Activated naive CD4-positive, alpha-beta T cell treated with anti-CD3 and anti-CD28 coated beads for 36 hours (primary cell): Measurements from ENCODE around the gene ARNT2. TPM values are rescaled to one million over a fixed set of nuclear protein-coding genes. Genes with fewer than 3 reads are reported as not detected.

Source experiments
- CTCF ChIA-PET: fragments of 350-600 bp; sonication (Branson Sonifier 250); formaldehyde crosslinking; loops from one replicate; lab custom pipeline; 2021; ENCODE audit warnings: antibody characterized with exemption; lab: Charles Lee
- DNase-seq: peaks from one replicate; pipeline ENCODE4 v3.0.0-alpha.2; 2020
- H3K27ac Mint-ChIP-seq: one replicate; pipeline ENCODE4 v1.8.0; 2021; ENCODE audit warnings: mild to moderate bottlenecking, mixed read lengths
- H3K27me3 Mint-ChIP-seq: one replicate; pipeline ENCODE4 v1.8.0; 2021; ENCODE audit warnings: low read depth, mixed read lengths
- H3K36me3 Mint-ChIP-seq: one replicate; pipeline ENCODE4 v1.8.0; 2021; ENCODE audit warnings: low read depth, mixed read lengths
- H3K4me1 Mint-ChIP-seq: one replicate; pipeline ENCODE4 v1.8.0; 2021; ENCODE audit warnings: low read depth, mixed read lengths
- H3K4me3 Mint-ChIP-seq: one replicate; pipeline ENCODE4 v1.8.0; 2021; ENCODE audit warnings: mild to moderate bottlenecking, moderate library complexity, mixed read lengths
- H3K9me3 Mint-ChIP-seq: one replicate; pipeline ENCODE4 v1.8.0; 2021; ENCODE audit warnings: mixed read lengths
- intact Hi-C: fragments of 100-400 bp; cut with micrococcal nuclease; formaldehyde crosslinking; loops from one replicate; pipeline ENCODE4 v1.15.1; 2023
- total RNA-seq, 2 experiments: library from RNA; stranded (reverse); gene quantifications; one replicate each; pipeline ENCODE4 v1.2.3, GENCODE V29; 2021

The ARNT2 gene
- total RNA-seq, 2 experiments from 2014 or later: 0.14 TPM; not detected in 1

- Mint-ChIP-seq H3K36me3 (no peaks in the 10 kb centered on the region), H3K4me1 (no peaks in the 10 kb centered on the region), H3K27me3 (peaks cover 5% of the 10 kb centered on the region), H3K9me3 (no peaks in the 10 kb centered on the region), H3K4me3 (no peak overlapping the region), H3K27ac (no peak overlapping the region)
- intact Hi-C loops: no loop called here
- CTCF ChIA-PET: interaction anchor here (0.7 kb wide), 1 partner anchor 447 kb away, joined by 3 read pairs; no protein-coding TSS in a partner anchor
- DNase-seq: no peak
Measured at GRCh38 chr15:80580536-80581260, 176.5 kb downstream of the ARNT2 start.

DNA sequence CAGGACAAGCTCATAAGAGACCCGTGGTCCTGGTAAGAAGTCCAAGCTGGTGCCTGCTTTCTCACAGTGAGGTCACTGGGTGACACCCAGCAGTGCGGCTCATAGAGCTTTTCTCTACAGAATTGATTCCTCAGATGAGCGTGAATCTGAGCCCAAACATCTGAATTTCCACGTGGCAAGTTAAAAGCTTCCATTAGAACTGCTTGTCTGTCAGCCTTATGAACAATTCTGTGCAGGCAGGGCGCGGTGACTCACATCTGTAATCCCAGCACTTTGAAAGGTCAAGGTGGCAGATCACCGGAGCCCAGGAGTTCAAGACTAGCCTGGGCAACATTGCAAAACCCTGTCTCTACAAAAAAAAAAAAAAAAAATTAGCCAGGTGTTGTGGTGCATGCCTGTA lies 177.8 kb downstream of the ARNT2 start:
- no peak overlapping the region for H3K4me3 Mint-ChIP-seq
- H3K27me3 Mint-ChIP-seq: peaks cover 5% of the 10 kb centered on the region
- DNase-seq: no peak
- H3K9me3 Mint-ChIP-seq: no peaks in the 10 kb centered on the region
- H3K36me3 Mint-ChIP-seq: no peaks in the 10 kb centered on the region
- CTCF ChIA-PET: no interaction called here
- no peaks in the 10 kb centered on the region for H3K4me1 Mint-ChIP-seq
- no peak overlapping the region for H3K27ac Mint-ChIP-seq
- intact Hi-C loops: no loop called here

DNA sequence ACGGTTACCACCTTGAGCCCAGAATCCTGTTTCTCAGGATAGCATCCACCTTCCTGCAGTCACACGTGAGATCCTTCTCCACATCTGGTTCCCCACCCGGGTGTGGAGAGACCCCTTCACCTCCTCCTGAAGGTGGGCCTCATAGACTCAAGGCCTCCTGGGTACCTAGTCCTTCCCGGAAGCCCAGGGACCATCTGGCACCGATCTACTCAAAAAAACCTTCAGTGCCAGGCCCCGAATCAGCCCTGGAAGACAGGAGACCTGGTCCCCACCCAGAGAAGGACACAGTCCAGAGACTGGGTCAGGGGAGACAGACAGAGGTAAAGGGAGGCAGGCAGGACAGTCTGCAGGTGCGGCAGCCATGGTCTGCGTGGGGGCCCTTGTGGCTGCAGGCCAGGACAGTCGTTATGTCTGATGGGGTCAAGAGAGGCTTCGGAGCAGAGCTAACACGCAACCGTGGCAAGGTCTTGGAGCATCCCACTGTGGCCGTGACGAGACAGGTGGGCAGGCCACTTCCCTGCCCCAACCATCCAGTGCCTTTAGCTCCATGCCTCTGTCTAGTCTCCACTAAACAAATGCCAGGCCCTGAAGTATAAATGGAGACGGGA lies 178.7 kb downstream of the ARNT2 start:
- H3K27ac Mint-ChIP-seq: no peak overlapping the region
- no peaks in the 10 kb centered on the region for H3K9me3 Mint-ChIP-seq
- DNase-seq: no peak
- H3K4me1 Mint-ChIP-seq: no peaks in the 10 kb centered on the region
- CTCF ChIA-PET: no interaction called here
- H3K4me3 Mint-ChIP-seq: no peak overlapping the region
- no peaks in the 10 kb centered on the region for H3K36me3 Mint-ChIP-seq
- intact Hi-C loops: no loop called here
- H3K27me3 Mint-ChIP-seq: peaks cover 5% of the 10 kb centered on the region

DNA sequence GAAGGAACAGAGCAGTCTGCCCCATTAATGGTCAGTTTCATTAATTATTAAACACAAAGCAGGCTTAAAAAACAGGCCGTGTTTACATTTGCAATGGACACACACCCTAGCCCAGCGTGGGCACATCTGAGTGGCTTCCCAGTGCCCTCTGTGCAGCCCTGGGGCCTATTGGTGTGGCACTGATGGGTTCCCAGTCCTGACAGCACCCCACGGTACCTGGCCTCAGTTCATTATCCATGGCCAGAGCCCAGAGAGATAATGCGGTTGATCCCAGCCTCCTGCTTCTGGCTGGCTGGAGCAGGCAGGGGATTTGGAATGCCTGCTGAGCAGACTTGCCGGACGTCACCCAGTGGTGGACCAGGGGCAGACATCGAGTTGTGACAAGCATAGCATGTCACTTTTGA lies 180.4 kb downstream of the ARNT2 start:
- no peak overlapping the region for H3K4me3 Mint-ChIP-seq
- H3K27ac Mint-ChIP-seq: no peak overlapping the region
- CTCF ChIA-PET: no interaction called here
- H3K27me3 Mint-ChIP-seq: peaks cover 5% of the 10 kb centered on the region
- DNase-seq: no peak
- H3K36me3 Mint-ChIP-seq: no peaks in the 10 kb centered on the region
- intact Hi-C loops: no loop called here
- no peaks in the 10 kb centered on the region for H3K4me1 Mint-ChIP-seq
- H3K9me3 Mint-ChIP-seq: no peaks in the 10 kb centered on the region

GRCh38 chr15:80584973-80585525 lies 180.9 kb downstream of the ARNT2 start:
- Mint-ChIP-seq H3K27me3 (peaks cover 5% of the 10 kb centered on the region), H3K4me1 (no peaks in the 10 kb centered on the region), H3K9me3 (no peaks in the 10 kb centered on the region), H3K4me3 (no peak overlapping the region), H3K27ac (no peak overlapping the region), H3K36me3 (no peaks in the 10 kb centered on the region)
- CTCF ChIA-PET: no interaction called here
- no peak for DNase-seq
- intact Hi-C loops: loop anchor here (5.0 kb wide), 1 partner anchor 192 kb away; the partner anchor contains the start of gene CEMIP

DNA sequence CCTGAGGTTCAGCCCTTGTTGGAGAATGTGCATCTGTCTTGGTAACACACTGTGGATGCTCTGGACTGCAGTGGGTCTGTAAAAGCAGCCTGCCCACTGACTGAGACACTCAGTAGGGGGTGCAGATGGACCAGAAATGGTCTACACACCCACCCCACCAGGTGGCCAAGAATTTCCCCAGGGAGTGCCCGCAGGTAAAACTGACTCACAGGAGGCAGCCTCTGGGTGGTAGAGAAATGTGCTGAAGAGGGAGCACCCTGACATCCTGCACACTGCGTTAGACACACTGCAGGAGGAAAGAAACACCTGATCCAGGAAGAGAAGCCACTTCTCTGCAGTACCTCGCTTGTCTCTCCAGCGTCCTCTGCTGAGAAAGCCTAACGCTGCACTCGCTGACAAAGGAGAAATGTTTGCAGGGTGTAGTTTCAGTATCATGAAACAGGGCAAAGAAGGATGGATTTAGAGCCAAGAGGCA lies 181.4 kb downstream of the ARNT2 start:
- no peaks in the 10 kb centered on the region for H3K4me1 Mint-ChIP-seq
- no peaks in the 10 kb centered on the region for H3K9me3 Mint-ChIP-seq
- CTCF ChIA-PET: interaction anchor here (1.2 kb wide), 1 partner anchor 40 kb away, joined by 7 read pairs; no protein-coding TSS in a partner anchor
- no peak overlapping the region for H3K27ac Mint-ChIP-seq
- intact Hi-C loops: loop anchor here (5.0 kb wide), 1 partner anchor 192 kb away; the partner anchor contains the start of gene CEMIP
- no peaks in the 10 kb centered on the region for H3K36me3 Mint-ChIP-seq
- H3K27me3 Mint-ChIP-seq: peaks cover 5% of the 10 kb centered on the region
- H3K4me3 Mint-ChIP-seq: no peak overlapping the region
- peak; percentile 30 for DNase-seq

DNA sequence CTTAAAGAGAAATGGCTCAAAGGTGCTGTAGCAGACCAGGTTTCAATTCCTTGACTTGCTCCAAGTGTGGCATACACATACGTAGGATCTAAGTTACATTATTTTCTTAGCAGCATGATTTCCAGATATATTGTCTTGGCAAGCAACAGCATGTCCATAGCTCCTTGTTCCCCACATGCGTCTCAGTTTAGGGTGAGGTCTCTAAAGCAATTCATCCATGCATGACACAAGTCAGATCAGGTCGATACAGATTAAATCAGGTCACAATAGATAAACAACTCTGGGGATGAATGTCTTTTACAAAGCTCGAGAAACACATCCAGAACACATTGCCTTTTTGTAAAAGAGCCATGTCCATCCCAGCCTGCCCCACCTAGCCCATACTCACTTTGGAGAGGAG lies 182.0 kb downstream of the ARNT2 start:
- Mint-ChIP-seq H3K27ac (no peak overlapping the region), H3K4me3 (no peak overlapping the region), H3K9me3 (no peaks in the 10 kb centered on the region), H3K27me3 (peaks cover 5% of the 10 kb centered on the region), H3K4me1 (no peaks in the 10 kb centered on the region), H3K36me3 (no peaks in the 10 kb centered on the region)
- DNase-seq: no peak
- CTCF ChIA-PET: interaction anchor here (1.2 kb wide), 1 partner anchor 39 kb away, joined by 7 read pairs; no protein-coding TSS in a partner anchor
- intact Hi-C loops: loop anchor here (5.0 kb wide), 1 partner anchor 191 kb away; the partner anchor contains the start of gene CEMIP

DNA sequence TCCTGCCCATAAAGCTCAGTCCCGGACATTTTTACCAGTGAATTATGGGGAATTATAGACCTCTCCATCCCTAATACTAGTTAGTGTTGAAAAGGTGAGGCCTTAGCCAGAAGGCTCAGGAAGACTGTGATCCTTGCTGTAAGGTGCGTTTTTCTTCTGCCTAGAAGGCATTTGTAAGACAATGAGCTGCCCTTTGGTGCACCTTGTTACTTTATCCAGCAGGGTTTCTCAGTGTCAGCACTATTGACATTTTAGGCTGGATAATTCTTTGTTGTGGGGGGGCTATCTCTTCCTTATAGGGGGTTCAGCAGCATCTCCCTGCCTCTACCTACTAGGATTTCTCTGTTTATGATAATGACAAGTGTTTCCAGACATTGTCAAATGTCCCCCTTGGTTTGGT lies 182.8 kb downstream of the ARNT2 start:
- CTCF ChIA-PET: interaction anchor here (1.2 kb wide), 1 partner anchor 38 kb away, joined by 7 read pairs; no protein-coding TSS in a partner anchor
- Mint-ChIP-seq H3K9me3 (no peaks in the 10 kb centered on the region), H3K4me3 (no peak overlapping the region), H3K36me3 (no peaks in the 10 kb centered on the region), H3K27ac (no peak overlapping the region), H3K27me3 (peaks cover 5% of the 10 kb centered on the region), H3K4me1 (no peaks in the 10 kb centered on the region)
- no peak for DNase-seq
- intact Hi-C loops: loop anchor here (5.0 kb wide), 1 partner anchor 190 kb away; the partner anchor contains the start of gene CEMIP

- Mint-ChIP-seq H3K9me3 (no peaks in the 10 kb centered on the region), H3K4me1 (no peaks in the 10 kb centered on the region), H3K36me3 (no peaks in the 10 kb centered on the region), H3K27me3 (peaks cover 5% of the 10 kb centered on the region), H3K4me3 (no peak overlapping the region), H3K27ac (no peak overlapping the region)
- CTCF ChIA-PET: interaction anchor here (0.5 to 1.1 kb wide), 2 partner anchors 382 to 818 kb away, joined by 3 read pairs; no protein-coding TSS in a partner anchor
- DNase-seq: no peak
- intact Hi-C loops: loop anchor here (5.0 kb wide), 1 partner anchor 189 kb away; the partner anchor contains the start of gene CEMIP
Measured at GRCh38 chr15:80587816-80588456, 183.8 kb downstream of the ARNT2 start.

DNA sequence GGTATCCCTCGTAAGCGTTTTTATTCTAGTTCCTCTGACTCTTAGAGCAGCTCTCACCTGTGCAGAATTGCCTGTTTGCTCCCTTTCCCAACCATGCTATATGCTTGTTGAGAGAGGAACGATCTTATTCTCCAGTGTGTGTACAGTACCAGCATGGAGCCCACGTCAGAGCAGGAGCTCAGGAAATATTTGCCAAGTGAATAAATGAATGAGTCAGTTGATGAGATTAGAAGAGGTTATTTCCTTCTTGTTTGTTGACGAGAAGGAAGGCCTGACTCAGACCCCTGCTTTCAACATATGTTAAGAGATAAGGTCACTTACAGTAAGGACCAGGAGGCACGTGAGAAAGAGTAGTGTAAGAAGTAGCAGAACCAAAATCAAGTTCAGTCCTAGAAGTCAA lies 184.6 kb downstream of the ARNT2 start:
- H3K9me3 Mint-ChIP-seq: no peaks in the 10 kb centered on the region
- CTCF ChIA-PET: no interaction called here
- no peaks in the 10 kb centered on the region for H3K36me3 Mint-ChIP-seq
- DNase-seq: no peak
- peaks cover 4% of the 10 kb centered on the region for H3K27me3 Mint-ChIP-seq
- no peak overlapping the region for H3K27ac Mint-ChIP-seq
- no peak overlapping the region for H3K4me3 Mint-ChIP-seq
- no peaks in the 10 kb centered on the region for H3K4me1 Mint-ChIP-seq
- intact Hi-C loops: loop anchor here (5.0 kb wide), 1 partner anchor 188 kb away; the partner anchor contains the start of gene CEMIP

GRCh38 chr15:80590761-80591355 lies 186.7 kb downstream of the ARNT2 start:
- Mint-ChIP-seq H3K4me3 (no peak overlapping the region), H3K4me1 (no peaks in the 10 kb centered on the region), H3K27ac (no peak overlapping the region), H3K27me3 (no peaks in the 10 kb centered on the region), H3K9me3 (no peaks in the 10 kb centered on the region), H3K36me3 (no peaks in the 10 kb centered on the region)
- DNase-seq: no peak
- intact Hi-C loops: no loop called here
- CTCF ChIA-PET: no interaction called here
